HG02981 (cell line): Measurements from ENCODE around the gene TBPL2.
"Not testable (repeated sequence)": the region's sequence is repeated elsewhere in the genome, so short reads cannot be mapped to it uniquely, and the experiment has no call there.

Experiments
- ATAC-seq: cut with Tn5 transposase; IDR thresholded peaks from one replicate; pipeline ENCODE4 v1.9.1; 2021; ENCODE audit warnings: mild to moderate bottlenecking, moderate library complexity; ENCODE audit not compliant: unreplicated experiment

TBPL2 gene

GRCh38 chr14:55440385-55440784 is at the start of gene TBPL2:
Gene TBPL2 (minus strand): TSS chr14:55440616. CDS start chr14:55440449, 167 bp downstream.
- ATAC-seq, result no peak

GRCh38 chr14:55488204-55488603 is 47.8 kb upstream of the TBPL2 start:
- no peak for ATAC-seq

GRCh38 chr14:55482936-55483605 is 42.7 kb upstream of the TBPL2 start:
- no peak for ATAC-seq

GRCh38 chr14:55481769-55482168 is 41.4 kb upstream of the TBPL2 start:
- no peak for ATAC-seq

GRCh38 chr14:55477680-55478079 is 37.3 kb upstream of the TBPL2 start:
- no peak for ATAC-seq

- not testable (repeated sequence) for ATAC-seq
Measured at GRCh38 chr14:55476448-55476847, 36.0 kb upstream of the TBPL2 start.

- no peak for ATAC-seq
Measured at GRCh38 chr14:55473786-55474185, 33.4 kb upstream of the TBPL2 start.

GRCh38 chr14:55470025-55470424 is 29.6 kb upstream of the TBPL2 start:
- no peak for ATAC-seq

- no peak for ATAC-seq
Measured at GRCh38 chr14:55467307-55467706, 26.9 kb upstream of the TBPL2 start.

- peak; percentile 75 for ATAC-seq
Measured at GRCh38 chr14:55458800-55459515, 18.5 kb upstream of the TBPL2 start.

GRCh38 chr14:55457496-55457895 is 17.1 kb upstream of the TBPL2 start:
- no peak for ATAC-seq

- not testable (repeated sequence) for ATAC-seq
Measured at GRCh38 chr14:55456411-55456810, 16.0 kb upstream of the TBPL2 start.

GRCh38 chr14:55454264-55455002 is 14.0 kb upstream of the TBPL2 start:
- ATAC-seq, result no peak

GRCh38 chr14:55451950-55452349 is 11.5 kb upstream of the TBPL2 start:
- no peak for ATAC-seq

- ATAC-seq, result no peak
Measured at GRCh38 chr14:55451398-55451797, 11.0 kb upstream of the TBPL2 start.

GRCh38 chr14:55450987-55451386 is 10.6 kb upstream of the TBPL2 start:
- ATAC-seq, result peak; percentile 58

GRCh38 chr14:55450539-55450938 is 10.1 kb upstream of the TBPL2 start:
- no peak for ATAC-seq

GRCh38 chr14:55450124-55450523 is 9.7 kb upstream of the TBPL2 start:
- ATAC-seq, result no peak

GRCh38 chr14:55449116-55449515 is 8.7 kb upstream of the TBPL2 start:
- no peak for ATAC-seq

- ATAC-seq, result no peak
Measured at GRCh38 chr14:55448141-55448614, 7.8 kb upstream of the TBPL2 start.

- no peak for ATAC-seq
Measured at GRCh38 chr14:55446833-55447232, 6.4 kb upstream of the TBPL2 start.
